HG02884 (cell line): ENCODE data around the gene RASGEF1C.

Experiments
- ATAC-seq: cut with Tn5 transposase; IDR thresholded peaks from one replicate; pipeline ENCODE4 v1.9.1; 2021; ENCODE audit warnings: mild to moderate bottlenecking, moderate library complexity; ENCODE audit not compliant: unreplicated experiment

Gene RASGEF1C

DNA sequence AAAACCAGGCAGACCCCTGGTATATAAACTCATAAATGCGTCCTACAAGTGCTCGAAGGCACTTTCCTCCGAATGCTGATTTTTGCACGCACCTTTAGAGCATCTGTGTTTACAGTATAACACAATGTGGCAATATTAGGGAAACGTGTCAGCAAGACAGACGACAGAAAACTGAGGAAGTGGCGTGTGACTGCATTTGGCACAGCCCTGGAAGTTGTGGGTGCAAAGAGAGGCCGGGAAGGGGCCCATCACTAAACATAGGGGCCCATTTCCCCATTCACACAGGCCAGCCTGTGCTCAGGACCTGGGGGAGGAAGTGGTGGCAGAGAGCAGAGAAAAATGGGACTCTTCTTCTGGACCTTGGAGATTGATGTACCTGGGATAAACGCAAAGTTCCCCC, 48.2 kb downstream of the RASGEF1C start:
- no peak for ATAC-seq

- ATAC-seq: no peak
Observed at GRCh38 chr5:180160215-180160614, 48.8 kb downstream of the RASGEF1C start.

DNA sequence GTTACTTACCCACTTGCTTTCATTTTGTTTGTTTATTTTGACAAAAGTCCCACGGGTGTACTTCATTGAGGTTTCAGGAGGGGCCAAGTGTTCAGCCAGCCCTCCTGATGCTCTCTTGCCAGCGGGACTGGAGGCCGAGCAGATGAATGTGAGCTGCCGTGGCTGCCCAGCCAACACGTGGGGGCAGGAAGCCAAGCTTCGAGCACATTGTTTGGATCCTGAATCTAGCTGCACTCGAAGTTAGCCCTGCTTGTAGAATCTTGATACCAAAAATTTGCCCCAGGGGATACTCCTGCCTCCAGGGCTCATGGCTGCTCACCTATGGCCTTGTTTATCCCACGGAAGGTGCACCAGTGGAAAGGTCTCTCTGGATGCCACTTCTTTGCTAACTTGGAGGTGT, 49.3 kb downstream of the RASGEF1C start:
- ATAC-seq: no peak

GRCh38 chr5:180157866-180158265, 51.1 kb downstream of the RASGEF1C start:
- ATAC-seq: no peak

DNA sequence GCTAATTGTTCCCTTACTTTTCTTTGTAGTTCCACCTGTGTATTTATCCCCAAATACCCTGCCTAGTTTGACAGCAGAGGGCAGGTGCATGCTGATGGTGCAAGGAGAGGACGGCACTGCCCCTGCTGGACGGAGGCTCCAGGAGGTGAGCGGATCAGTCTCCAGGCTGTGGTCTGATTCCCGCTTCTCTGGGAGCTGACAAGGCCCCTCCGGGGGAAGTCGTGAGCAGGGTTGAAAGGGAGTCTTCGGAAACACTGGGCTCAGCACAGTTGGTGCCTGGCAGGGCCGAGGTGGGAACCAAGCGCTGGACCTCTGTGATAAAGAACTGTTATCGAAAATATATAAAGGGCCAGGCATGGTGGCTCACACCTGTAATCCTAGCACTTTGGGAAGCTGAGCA, 52.9 kb downstream of the RASGEF1C start:
- ATAC-seq: no peak

DNA sequence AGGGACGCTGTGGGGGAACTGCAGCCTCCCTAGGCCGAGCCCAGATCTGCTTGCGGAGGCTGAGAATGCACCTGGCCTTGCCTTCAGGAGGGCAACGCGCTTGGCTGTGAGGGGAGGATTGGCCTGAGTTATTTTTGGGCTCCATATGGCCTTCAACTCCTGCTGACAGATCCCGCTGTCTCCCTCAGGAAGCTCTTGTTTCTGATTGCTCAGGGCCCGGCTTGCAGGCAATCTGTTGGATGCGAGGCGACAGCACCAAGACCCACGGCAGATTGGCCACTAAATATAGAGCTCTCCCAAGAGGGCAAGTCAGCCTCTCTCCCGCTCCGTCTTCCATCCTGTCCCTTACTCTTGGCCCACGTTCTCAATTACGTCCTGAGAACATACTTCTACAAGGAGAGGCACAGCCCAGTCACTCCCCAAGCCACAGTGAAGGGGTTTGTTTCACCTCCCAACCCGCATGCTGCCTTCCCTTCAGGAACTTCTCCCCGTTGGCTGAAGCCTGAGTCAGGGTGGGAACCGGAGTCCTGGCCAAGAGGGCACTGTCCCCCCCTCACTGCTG, 53.6 kb downstream of the RASGEF1C start:
- no peak for ATAC-seq

GRCh38 chr5:180154821-180155364, 54.1 kb downstream of the RASGEF1C start:
- no peak for ATAC-seq

- ATAC-seq: no peak
Observed at GRCh38 chr5:180153991-180154390, 55.0 kb downstream of the RASGEF1C start.

DNA sequence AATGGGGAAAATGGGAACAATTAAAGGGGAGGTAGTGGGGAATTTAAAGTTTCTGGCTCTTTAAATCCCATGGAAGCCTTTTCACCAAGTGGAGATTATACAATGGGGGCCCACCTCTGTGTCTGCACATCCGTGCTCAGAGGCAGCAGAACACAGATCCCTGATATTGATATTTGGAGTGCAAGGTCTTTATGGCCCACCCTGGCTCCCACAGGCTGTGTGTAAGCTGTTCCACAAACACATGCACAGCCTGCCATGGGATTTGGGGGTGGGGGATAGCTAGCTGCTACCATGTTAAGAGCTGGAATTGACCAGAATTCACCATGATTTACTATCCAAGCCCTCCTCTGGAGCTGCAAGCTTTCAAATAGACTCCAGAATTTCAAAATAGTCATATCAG, 55.9 kb downstream of the RASGEF1C start:
- ATAC-seq: no peak

- no peak for ATAC-seq
Observed at GRCh38 chr5:180143656-180144364, 65.2 kb downstream of the RASGEF1C start.

- no peak for ATAC-seq
Observed at GRCh38 chr5:180142824-180143610, 66.0 kb downstream of the RASGEF1C start.

GRCh38 chr5:180142021-180142765, 66.8 kb downstream of the RASGEF1C start:
- no peak for ATAC-seq

- no peak for ATAC-seq
Observed at GRCh38 chr5:180141068-180141660, 67.8 kb downstream of the RASGEF1C start.

- no peak for ATAC-seq
Observed at GRCh38 chr5:180140571-180140970, 68.4 kb downstream of the RASGEF1C start.

- ATAC-seq: no peak
Observed at GRCh38 chr5:180140079-180140554, 68.9 kb downstream of the RASGEF1C start.

DNA sequence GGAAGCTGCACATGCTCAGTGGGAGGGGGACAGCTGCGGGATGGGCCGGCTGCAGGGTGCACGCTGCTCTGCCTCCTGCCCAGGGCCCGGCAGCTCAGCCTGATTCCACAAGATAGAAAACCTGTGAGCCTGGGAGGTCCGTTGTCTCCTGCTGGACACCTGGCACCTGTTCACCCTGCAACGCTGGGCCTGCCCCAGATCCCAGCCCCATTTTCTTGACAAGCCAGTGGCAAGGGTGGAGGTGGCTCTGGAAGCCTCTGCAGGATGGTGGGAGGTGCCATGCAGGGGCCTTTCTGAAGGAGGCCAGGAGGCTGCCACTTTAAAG, 69.3 kb downstream of the RASGEF1C start:
- no peak for ATAC-seq

GRCh38 chr5:180138976-180139730, 69.9 kb downstream of the RASGEF1C start:
- no peak for ATAC-seq

- no peak for ATAC-seq
Observed at GRCh38 chr5:180138214-180138975, 70.6 kb downstream of the RASGEF1C start.
